ENCODE measurements around the gene FAM53A.

Gene FAM53A

DNA sequence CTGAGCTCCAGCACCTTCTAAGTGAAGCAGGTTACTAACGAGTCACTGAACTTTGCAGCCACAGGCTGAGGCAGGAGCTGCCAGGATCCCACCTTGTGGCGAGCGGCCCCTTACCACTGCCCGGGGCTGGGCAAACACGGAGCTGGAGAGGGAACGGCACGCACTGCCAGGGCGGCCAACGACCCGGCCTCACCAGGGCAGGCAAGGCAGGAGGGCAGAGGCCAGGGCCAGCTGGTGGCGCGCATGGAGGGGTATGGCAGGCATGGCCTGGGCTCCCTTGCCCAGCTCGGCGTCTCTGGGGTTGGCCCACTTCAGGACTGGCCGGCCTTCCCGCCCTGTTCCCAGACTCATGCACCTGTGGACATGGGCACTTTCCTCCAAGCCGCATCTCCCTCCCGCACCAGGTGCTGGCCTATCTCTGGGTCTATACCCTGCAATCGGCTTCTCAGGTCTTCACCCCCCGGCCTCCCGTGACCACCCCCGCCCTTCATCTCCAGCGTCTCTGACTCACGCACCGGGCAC lies 64.9 kb downstream of the FAM53A start:
- no peak overlapping the region for H3K4me3 ChIP-seq (ENCODE audit: low read depth, low read length)
- in situ Hi-C loops (cut with HindIII; ENCODE audit: low sequenced_read_pairs) = no loop called here
- no peak for TF ChIP-seq CTCF (IDR thresholded peaks at IDR 0.05; ENCODE audit: low read depth, low read length, missing control alignments)
- no peak for DNase-seq (ENCODE audit: low read depth)

DNA sequence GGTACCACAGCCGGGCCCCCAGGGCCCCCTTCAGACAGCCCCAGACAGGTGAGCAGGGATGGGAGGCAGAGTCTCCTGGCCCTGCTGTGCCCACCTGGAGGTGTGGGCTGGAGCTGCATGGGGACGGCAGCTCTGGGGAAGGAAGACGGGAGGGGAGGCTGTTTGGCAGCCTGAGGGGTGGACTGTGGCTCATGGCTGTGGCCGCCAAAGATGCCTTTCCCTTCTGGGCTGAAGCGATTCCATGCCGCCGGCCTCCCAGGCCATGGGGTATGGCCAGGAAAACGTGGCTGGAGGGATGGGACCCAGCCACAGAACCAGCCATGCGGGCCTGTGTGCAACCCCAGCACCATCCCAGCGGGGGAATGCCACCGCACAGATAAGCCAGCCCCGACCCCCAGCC lies 65.7 kb downstream of the FAM53A start:
- in situ Hi-C loops (cut with HindIII; ENCODE audit: low sequenced_read_pairs) = no loop called here
- no peak for TF ChIP-seq CTCF (IDR thresholded peaks at IDR 0.05; ENCODE audit: low read depth, low read length, missing control alignments)
- DNase-seq (ENCODE audit: low read depth) = no peak
- H3K4me3 ChIP-seq (ENCODE audit: low read depth, low read length) = no peak overlapping the region

DNA sequence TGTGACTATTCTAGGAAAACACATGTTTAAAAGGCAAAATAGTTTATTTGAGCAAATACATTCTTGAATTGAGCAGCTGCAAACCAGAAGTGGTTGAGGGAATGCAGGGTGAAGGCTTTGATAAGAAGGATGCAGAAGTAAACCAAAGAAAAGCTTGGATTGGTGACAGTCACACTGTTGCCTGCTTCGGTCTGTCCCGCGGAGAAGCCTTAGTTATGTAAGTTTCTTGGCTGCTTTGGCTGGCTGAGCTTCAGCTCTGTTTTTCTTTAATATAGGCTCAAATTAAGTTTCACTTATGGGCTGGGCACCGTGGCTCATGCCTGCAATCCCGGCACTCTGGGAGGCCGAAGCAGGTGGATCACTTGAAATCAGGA lies 67.6 kb downstream of the FAM53A start:
- H3K4me3 ChIP-seq (ENCODE audit: low read depth, low read length) = no peak overlapping the region
- no peak for DNase-seq (ENCODE audit: low read depth)
- in situ Hi-C loops (cut with HindIII; ENCODE audit: low sequenced_read_pairs) = no loop called here
- no peak for TF ChIP-seq CTCF (IDR thresholded peaks at IDR 0.05; ENCODE audit: low read depth, low read length, missing control alignments)

DNA sequence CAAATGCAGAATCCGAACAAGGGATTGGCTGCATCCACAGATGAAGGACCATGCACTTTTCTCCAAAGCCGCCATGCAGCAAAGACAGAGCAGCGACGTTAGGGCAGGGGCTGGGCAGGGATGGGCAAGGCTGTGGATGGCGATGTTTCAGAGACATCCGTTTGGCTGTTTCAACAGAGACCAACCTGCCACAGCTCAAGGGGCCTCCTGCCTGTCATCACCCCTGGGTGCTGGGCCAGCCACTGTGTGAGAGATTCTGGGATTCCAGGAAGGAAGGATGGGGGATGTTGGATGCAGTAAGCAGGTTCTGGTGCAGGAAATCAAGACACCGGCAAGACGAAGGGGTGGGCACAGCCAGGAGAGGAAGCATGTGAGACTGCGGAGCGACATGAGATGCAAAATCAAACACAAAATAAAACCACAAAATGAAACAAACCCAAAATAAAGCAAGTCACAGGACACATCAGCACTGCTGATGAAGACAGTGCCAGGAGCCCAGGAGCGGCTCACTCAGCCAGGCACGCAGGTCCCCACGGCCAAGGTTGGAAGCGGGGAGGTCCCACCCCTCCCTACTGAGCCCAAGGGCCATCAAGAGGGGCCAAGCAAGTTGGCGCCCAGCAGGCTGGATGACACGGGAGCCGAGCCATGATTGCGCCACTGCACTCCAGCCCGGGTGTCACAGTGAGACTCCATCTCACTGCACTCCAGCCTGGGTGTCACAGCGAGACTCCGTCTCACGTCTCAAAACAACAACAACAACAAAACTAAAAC lies 68.1 kb downstream of the FAM53A start:
- H3K4me3 ChIP-seq (ENCODE audit: low read depth, low read length) = no peak overlapping the region
- in situ Hi-C loops (cut with HindIII; ENCODE audit: low sequenced_read_pairs) = no loop called here
- DNase-seq (ENCODE audit: low read depth) = no peak
- no peak for TF ChIP-seq CTCF (IDR thresholded peaks at IDR 0.05; ENCODE audit: low read depth, low read length, missing control alignments)

GRCh38 chr4:1614854-1615595 lies 69.1 kb downstream of the FAM53A start:
- no peak for DNase-seq (ENCODE audit: low read depth)
- H3K4me3 ChIP-seq (ENCODE audit: low read depth, low read length) = no peak overlapping the region
- TF ChIP-seq CTCF (IDR thresholded peaks at IDR 0.05; ENCODE audit: low read depth, low read length, missing control alignments) = no peak
- in situ Hi-C loops (cut with HindIII; ENCODE audit: low sequenced_read_pairs) = no loop called here

DNA sequence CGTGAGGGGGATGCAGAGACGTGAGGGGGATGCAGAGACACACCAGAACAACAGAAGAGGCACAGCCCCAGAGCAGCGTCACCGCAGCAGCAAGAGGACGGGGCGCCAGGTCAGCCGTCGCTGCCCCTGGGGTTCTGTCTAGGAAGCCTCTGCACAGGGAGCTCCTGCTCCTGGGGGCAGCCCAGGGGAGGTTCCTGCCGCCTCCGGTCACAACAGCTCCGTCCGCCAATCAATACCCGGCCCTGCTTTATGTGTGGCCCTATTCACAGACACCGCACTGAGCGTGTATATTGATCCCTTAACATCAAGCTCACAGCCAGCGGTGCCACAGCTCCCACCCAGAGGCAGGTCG lies 69.6 kb downstream of the FAM53A start:
- no peak for TF ChIP-seq CTCF (IDR thresholded peaks at IDR 0.05; ENCODE audit: low read depth, low read length, missing control alignments)
- in situ Hi-C loops (cut with HindIII; ENCODE audit: low sequenced_read_pairs) = no loop called here
- DNase-seq (ENCODE audit: low read depth) = no peak
- H3K4me3 ChIP-seq (ENCODE audit: low read depth, low read length) = no peak overlapping the region

All from astrocyte of the cerebellum (primary cell).